ENCODE data around the gene MORN3. TPM values are rescaled to one million over a fixed set of nuclear protein-coding genes. Genes with fewer than 3 reads are reported as not detected.

Gene MORN3
- total RNA-seq, 1 experiment from 2014 or later, result 0.80 TPM

- no peak for DNase-seq (ENCODE audit: low read depth)
Measured at GRCh38 chr12:121602766-121603165, 66.7 kb downstream of the MORN3 start.

- DNase-seq (ENCODE audit: low read depth), result no peak
Measured at GRCh38 chr12:121600702-121601336, 68.6 kb downstream of the MORN3 start.

Other genes starting within 250 kb of the MORN3 start
- gene KDM2B, start 88.6 kb downstream of the MORN3 start, total RNA-seq (2014; rRNA removed; shearing (Covaris generic)), result 21.5 and 39.4 TPM in 2 replicates
- gene ORAI1, start 43.1 kb downstream of the MORN3 start, total RNA-seq (2014; rRNA removed; shearing (Covaris generic)), result 4.4 and 4.5 TPM in 2 replicates
- gene TMEM120B, start 43.1 kb upstream of the MORN3 start, total RNA-seq (2014; rRNA removed; shearing (Covaris generic)), result 2.3 and 3.9 TPM in 2 replicates
- 16.1 and 19.1 TPM in 2 replicates for gene RHOF, start 124.0 kb upstream of the MORN3 start, total RNA-seq (2014; rRNA removed; shearing (Covaris generic))
- gene SETD1B, start 134.4 kb upstream of the MORN3 start, total RNA-seq (2014; rRNA removed; shearing (Covaris generic)), result 2.3 and 2.6 TPM in 2 replicates
- not detected in 2 replicates for gene HPD, start 189.2 kb upstream of the MORN3 start, total RNA-seq (2014; rRNA removed; shearing (Covaris generic))
- gene PSMD9, start 219.1 kb upstream of the MORN3 start, total RNA-seq (2014; rRNA removed; shearing (Covaris generic)), result 61.6 and 70.8 TPM in 2 replicates
- gene CFAP251, start 248.9 kb upstream of the MORN3 start, total RNA-seq (2014; rRNA removed; shearing (Covaris generic)), result 3.0 and 4.2 TPM in 2 replicates